HL-60 (cell line): ENCODE data around the gene ISLR2.

Experiments used
- DNase-seq, 2 experiments: peaks; one replicate each; pipeline ENCODE4 v3.0.0-alpha.2; 2010 to 2020; ENCODE audit warnings: low read depth in 1 of 2, low spot score in 1 of 2
- H3K27ac ChIP-seq: fragments of 250-450 bp; sonication (Bioruptor Pico); replicated peaks from 2 replicates; pipeline ENCODE4 v1.5.1; 2020; ENCODE audit warnings: mild to moderate bottlenecking, moderate library complexity
- H3K27me3 ChIP-seq: fragments of 250-450 bp; sonication (Bioruptor Pico); 2 replicates; pipeline ENCODE4 v1.5.1; 2021; ENCODE audit warnings: mild to moderate bottlenecking, moderate library complexity; ENCODE audit not compliant: insufficient read depth, poor library complexity, severe bottlenecking
- H3K4me3 ChIP-seq: replicated peaks from 2 replicates; pipeline ENCODE4 v1.5.1; 2011; ENCODE audit warnings: mild to moderate bottlenecking, control low read depth, low read length; ENCODE audit not compliant: insufficient read depth
- CTCF ChIP-seq: IDR thresholded peaks from one replicate; pipeline ENCODE4 v1.5.1; 2011; ENCODE audit warnings: low read length, control low read depth, inconsistent platforms; ENCODE audit not compliant: insufficient read depth
- GABPA ChIP-seq: IDR thresholded peaks from 2 replicates; pipeline ENCODE4 v1.6.1; 2012; ENCODE audit warnings: low read depth
- POLR2AphosphoS5 ChIP-seq: IDR thresholded peaks from 2 replicates; pipeline ENCODE4 v1.6.1; 2012; ENCODE audit warnings: low read depth
- REST ChIP-seq: IDR thresholded peaks from 2 replicates; pipeline ENCODE4 v1.6.1; 2012; ENCODE audit warnings: low read depth; ENCODE audit not compliant: insufficient replicate concordance
- SPI1 ChIP-seq: IDR thresholded peaks from 2 replicates; pipeline ENCODE4 v1.6.1; 2012; ENCODE audit warnings: low read depth, mild to moderate bottlenecking, borderline replicate concordance

ISLR2 gene

GRCh38 chr15:74155766-74156417, 25.5 kb downstream of the ISLR2 start:
- Histone ChIP-seq H3K27ac (no peak overlapping the region), H3K27me3 (peaks cover 12% of the 10 kb centered on the region), H3K4me3 (no peak overlapping the region)
- TF ChIP-seq POLR2AphosphoS5 (no peak), REST (no peak), CTCF (no peak), SPI1 (no peak), GABPA (no peak)
- DNase-seq = no peak

GRCh38 chr15:74156678-74157411, 26.5 kb downstream of the ISLR2 start:
- H3K27ac ChIP-seq = no peak overlapping the region
- H3K27me3 ChIP-seq = peaks cover 12% of the 10 kb centered on the region
- no peak overlapping the region for H3K4me3 ChIP-seq
- no peak for DNase-seq
- TF ChIP-seq SPI1 = no peak
- TF ChIP-seq REST = no peak
- no peak for TF ChIP-seq POLR2AphosphoS5
- no peak for TF ChIP-seq CTCF
- TF ChIP-seq GABPA = no peak

GRCh38 chr15:74157868-74158827, 27.8 kb downstream of the ISLR2 start:
- TF ChIP-seq SPI1 = no peak
- TF ChIP-seq CTCF = no peak
- no peak for TF ChIP-seq REST
- TF ChIP-seq POLR2AphosphoS5 = no peak
- TF ChIP-seq GABPA = no peak
- DNase-seq = no peak
- Histone ChIP-seq H3K27me3 (peaks cover 7% of the 10 kb centered on the region), H3K27ac (no peak overlapping the region), H3K4me3 (no peak overlapping the region)
